Adrenal gland (tissue), 12 donors: ENCODE results near the gene TBC1D2. TPM values are rescaled to one million over a fixed set of nuclear protein-coding genes. Genes with fewer than 3 reads are reported as not detected.

Experiments
- DNase-seq, 7 donors: peaks; one replicate each; pipeline ENCODE4 v3.0.0-alpha.2; 2019 to 2020
- H3K27ac ChIP-seq, 5 donors: fragments of 200-600 bp; sonication (generic) in 4 of 5; 1 replicate in 3 of 5; 2 replicates in 2 of 5; pipeline versions ENCODE4 v1.5.1 to v1.8.0; 2016 to 2020; ENCODE audit warnings: mild to moderate bottlenecking in 1 of 5
- H3K27me3 ChIP-seq: fragments of 200-600 bp; 2 replicates; pipeline ENCODE4 v1.8.0; 2021
- H3K36me3 ChIP-seq, 2 donors: fragments of 200-600 bp; replicated peaks in 1 of 2; 1 replicate in 1 of 2; 2 replicates in 1 of 2; pipeline versions ENCODE4 v1.5.1 to v1.8.0; 2018 to 2022
- H3K4me1 ChIP-seq, 2 donors: fragments of 200-600 bp; replicated peaks in 1 of 2; 1 replicate in 1 of 2; 2 replicates in 1 of 2; pipeline versions ENCODE4 v1.5.1 to v1.8.0; 2018 to 2021
- H3K4me3 ChIP-seq, 4 donors: fragments of 200-600 bp; sonication (generic) in 3 of 4; one replicate each; pipeline ENCODE4 v1.5.1; 2016 to 2018
- H3K9me3 ChIP-seq, 3 donors: fragments of 200-600 bp; sonication (generic) in 1 of 3; replicated peaks in 1 of 3; 1 replicate in 2 of 3; 2 replicates in 1 of 3; pipeline versions ENCODE4 v1.5.1 to v1.8.0; 2016 to 2021
- POLR2A ChIP-seq, 2 donors: fragments of 450-650 bp; IDR thresholded peaks; one replicate each; pipeline ENCODE4 v1.6.1; 2017; ENCODE audit warnings: antibody characterized with exemption in 2 of 2, mild to moderate bottlenecking in 2 of 2, moderate library complexity in 1 of 2
- WGBS, 4 donors: extraction: QIAGEN DNeasy Blood & Tissue Kit in 2 of 4; methylation state at CpG; one replicate each; pipeline versions ENCODE4 v1.1.5 to v1.1.7; 2013 to 2017; 5-methylcytosine and 5-hydroxymethylcytosine counted together
- intact Hi-C, 2 donors: fragments of 100-400 bp; cut with DNase I; formaldehyde crosslinking; loops; one replicate each; pipeline versions ENCODE4 v1.14.1 to v1.15.0; 2022 to 2023
- polyA plus RNA-seq, 3 donors: library from polyadenylated mRNA; stranded (reverse); fragments of 200-250 nt in 2 of 3; fragments of 350-450 nt in 1 of 3; fragmentation: Illumina TruSeq in 1 of 3; extraction: RNeasy Lipid Tissue Mini Kit (QIAGEN cat#74804) in 1 of 3; gene quantifications; one replicate each; pipeline ENCODE4 v1.2.3, GENCODE V29; 2013 to 2014
- total RNA-seq, 9 donors: library from RNA; depleted of rRNA in 4 of 9; stranded (reverse); fragments of >200 nt in 4 of 9; fragments of 120-200 nt in 1 of 9; fragmentation: NEBNext Ultra II Directional in 1 of 9; extraction: Animal tissue kit (Norgen Biotek cat#: 25700) in 1 of 9; gene quantifications; one replicate each; pipeline versions ENCODE4 v1.1.0 to v1.2.4, GENCODE V29; 2013 to 2023
- TF ChIP-seq, protein P1 (sequence below), 6 experiments: fragments of 450-650 bp in 4 of 6; fragments of 200-600 bp in 2 of 6; sonication (generic) in 1 of 6; IDR thresholded peaks; 1 replicate in 5 of 6; 2 replicates in 1 of 6; pipeline versions ENCODE4 v1.5.1 to v1.8.0; 2016 to 2021; ENCODE audit warnings: antibody characterized with exemption in 6 of 6, mild to moderate bottlenecking in 2 of 6, moderate library complexity in 1 of 6
- donor health status: healthy with polysubstance abuse.
- donor health status: Bipolar disorder and iron deficiency.
- donor health status: DM: yes; HTN: yes; CAD: no.
- donor health status: DM: no; HTN: no; CAD: no.
- donor health status: DM: no; HTN: no; CAD: no.
- donor health status: DM: yes; HTN: yes; CAD: no.

The TBC1D2 gene
- total and polyA plus RNA-seq, 12 donors: 0.67 to 21.9 (median 10.8) TPM

GRCh38 chr9:98184326-98184725 lies 71.1 kb downstream of the TBC1D2 start:
- Histone ChIP-seq H3K36me3 (no peaks in the 10 kb centered on the region), H3K4me3 (no peak overlapping the region), H3K4me1 (no peaks in the 10 kb centered on the region), H3K27me3 (no peaks in the 10 kb centered on the region), H3K27ac (no peak overlapping the region), H3K9me3 (no peaks in the 10 kb centered on the region)
- intact Hi-C loops: no loop called here
- no peak for DNase-seq
- 82 to 91% (median 87%) methylated on average over 6 of the region's 6 CpGs for WGBS, 4 donors
- TF ChIP-seq, protein P1, sequence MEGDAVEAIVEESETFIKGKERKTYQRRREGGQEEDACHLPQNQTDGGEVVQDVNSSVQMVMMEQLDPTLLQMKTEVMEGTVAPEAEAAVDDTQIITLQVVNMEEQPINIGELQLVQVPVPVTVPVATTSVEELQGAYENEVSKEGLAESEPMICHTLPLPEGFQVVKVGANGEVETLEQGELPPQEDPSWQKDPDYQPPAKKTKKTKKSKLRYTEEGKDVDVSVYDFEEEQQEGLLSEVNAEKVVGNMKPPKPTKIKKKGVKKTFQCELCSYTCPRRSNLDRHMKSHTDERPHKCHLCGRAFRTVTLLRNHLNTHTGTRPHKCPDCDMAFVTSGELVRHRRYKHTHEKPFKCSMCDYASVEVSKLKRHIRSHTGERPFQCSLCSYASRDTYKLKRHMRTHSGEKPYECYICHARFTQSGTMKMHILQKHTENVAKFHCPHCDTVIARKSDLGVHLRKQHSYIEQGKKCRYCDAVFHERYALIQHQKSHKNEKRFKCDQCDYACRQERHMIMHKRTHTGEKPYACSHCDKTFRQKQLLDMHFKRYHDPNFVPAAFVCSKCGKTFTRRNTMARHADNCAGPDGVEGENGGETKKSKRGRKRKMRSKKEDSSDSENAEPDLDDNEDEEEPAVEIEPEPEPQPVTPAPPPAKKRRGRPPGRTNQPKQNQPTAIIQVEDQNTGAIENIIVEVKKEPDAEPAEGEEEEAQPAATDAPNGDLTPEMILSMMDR (IDR thresholded peaks at IDR 0.05): no peak
- TF ChIP-seq POLR2A (IDR thresholded peaks at IDR 0.05): no peak

- H3K9me3 ChIP-seq: no peaks in the 10 kb centered on the region
- no peak for TF ChIP-seq POLR2A (IDR thresholded peaks at IDR 0.05)
- TF ChIP-seq, protein P1 (IDR thresholded peaks at IDR 0.05): no peak
- H3K36me3 ChIP-seq: no peaks in the 10 kb centered on the region
- H3K27me3 ChIP-seq: no peaks in the 10 kb centered on the region
- no peak overlapping the region for H3K27ac ChIP-seq
- no peak for DNase-seq
- intact Hi-C loops: no loop called here
- H3K4me3 ChIP-seq: no peak overlapping the region
- no peaks in the 10 kb centered on the region for H3K4me1 ChIP-seq
- 90 to 94% (median 91%) methylated on average over 5 to 9 of the region's 9 CpGs for WGBS, 4 donors
Observed at GRCh38 chr9:98182889-98183599, 72.4 kb downstream of the TBC1D2 start.

GRCh38 chr9:98182069-98182820 lies 73.2 kb downstream of the TBC1D2 start:
- TF ChIP-seq, protein P1 (IDR thresholded peaks at IDR 0.05): no peak
- TF ChIP-seq POLR2A (IDR thresholded peaks at IDR 0.05): no peak
- intact Hi-C loops: no loop called here
- no peak for DNase-seq
- H3K27ac ChIP-seq: no peak overlapping the region
- H3K36me3 ChIP-seq: no peaks in the 10 kb centered on the region
- no peaks in the 10 kb centered on the region for H3K27me3 ChIP-seq
- H3K4me3 ChIP-seq: no peak overlapping the region
- H3K4me1 ChIP-seq: no peaks in the 10 kb centered on the region
- H3K9me3 ChIP-seq: no peaks in the 10 kb centered on the region
- 80 to 88% (median 82%) methylated on average over 9 of the region's 9 CpGs for WGBS, 4 donors

DNA sequence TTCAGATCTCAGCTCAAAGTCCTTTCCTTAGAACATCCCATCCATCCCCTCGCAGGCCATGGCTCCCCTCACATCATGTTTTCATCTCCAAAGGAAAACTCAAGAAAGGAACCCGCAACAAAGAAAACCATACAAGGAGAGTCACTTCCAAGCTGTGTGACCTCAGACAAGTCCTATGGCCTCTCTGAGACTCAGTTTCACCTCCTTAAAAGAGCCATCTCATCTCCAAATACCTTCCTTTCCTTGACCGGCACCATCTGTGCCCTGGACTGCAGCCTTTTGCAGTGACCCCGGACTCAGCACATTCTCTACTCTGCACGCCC lies 73.7 kb downstream of the TBC1D2 start:
- no peak for DNase-seq
- no peak overlapping the region for H3K4me3 ChIP-seq
- no peak overlapping the region for H3K27ac ChIP-seq
- no peaks in the 10 kb centered on the region for H3K4me1 ChIP-seq
- WGBS, 4 donors: 77 to 90% (median 88%) methylated on average over 5 of the region's 5 CpGs
- no peaks in the 10 kb centered on the region for H3K9me3 ChIP-seq
- TF ChIP-seq, protein P1 (IDR thresholded peaks at IDR 0.05): no peak
- TF ChIP-seq POLR2A (IDR thresholded peaks at IDR 0.05): no peak
- no peaks in the 10 kb centered on the region for H3K27me3 ChIP-seq
- H3K36me3 ChIP-seq: no peaks in the 10 kb centered on the region
- intact Hi-C loops: no loop called here
